Fibroblast of skin of left quadriceps (primary cell): Measurements from ENCODE around the gene PHF8.

Source experiments
- DNase-seq, 2 experiments: peaks; one replicate each; pipeline ENCODE4 v3.0.0-alpha.2; 2013; ENCODE audit warnings: low read depth in 2 of 2

Gene PHF8

GRCh38 chrX:54012830-54013500 lies 31.3 kb downstream of the PHF8 start:
- no peak for DNase-seq

- DNase-seq: no peak
Observed at GRCh38 chrX:54007682-54008081, 36.6 kb downstream of the PHF8 start.

GRCh38 chrX:53997724-53998123 lies 46.5 kb downstream of the PHF8 start:
- DNase-seq: no peak

GRCh38 chrX:53992589-53992988 lies 51.7 kb downstream of the PHF8 start:
- DNase-seq: no peak

- DNase-seq: no peak
Observed at GRCh38 chrX:53990171-53990570, 54.1 kb downstream of the PHF8 start.

GRCh38 chrX:53984895-53985294 lies 59.4 kb downstream of the PHF8 start:
- no peak for DNase-seq

- DNase-seq: no peak
Observed at GRCh38 chrX:53974529-53974928, 69.7 kb downstream of the PHF8 start.

GRCh38 chrX:53969540-53969939 lies 74.7 kb downstream of the PHF8 start:
- DNase-seq: no peak

- DNase-seq: no peak
Observed at GRCh38 chrX:53950130-53950733, 94.0 kb downstream of the PHF8 start.

- no peak for DNase-seq
Observed at GRCh38 chrX:53940180-53940579, 104.1 kb downstream of the PHF8 start.

- no peak for DNase-seq
Observed at GRCh38 chrX:53939127-53939526, 105.1 kb downstream of the PHF8 start.

GRCh38 chrX:53930515-53931380 lies 113.5 kb downstream of the PHF8 start:
- peak; percentile 13 to 14 for DNase-seq

- no peak for DNase-seq
Observed at GRCh38 chrX:53926030-53926429, 118.2 kb downstream of the PHF8 start.

GRCh38 chrX:53918702-53919101 lies 125.6 kb downstream of the PHF8 start:
- DNase-seq: no peak

- DNase-seq: no peak
Observed at GRCh38 chrX:53900623-53901022, 143.7 kb downstream of the PHF8 start.

GRCh38 chrX:53895270-53895669 lies 149.0 kb downstream of the PHF8 start:
- no peak for DNase-seq
